GM10847 (cell line): ENCODE data around the gene EPDR1.

ENCODE experiments used
- POLR2A ChIP-seq: IDR thresholded peaks from 2 replicates; pipeline ENCODE4 v1.6.1; 2011; ENCODE audit not compliant: insufficient read length; ENCODE audit errors: extremely low read depth

EPDR1 gene

DNA sequence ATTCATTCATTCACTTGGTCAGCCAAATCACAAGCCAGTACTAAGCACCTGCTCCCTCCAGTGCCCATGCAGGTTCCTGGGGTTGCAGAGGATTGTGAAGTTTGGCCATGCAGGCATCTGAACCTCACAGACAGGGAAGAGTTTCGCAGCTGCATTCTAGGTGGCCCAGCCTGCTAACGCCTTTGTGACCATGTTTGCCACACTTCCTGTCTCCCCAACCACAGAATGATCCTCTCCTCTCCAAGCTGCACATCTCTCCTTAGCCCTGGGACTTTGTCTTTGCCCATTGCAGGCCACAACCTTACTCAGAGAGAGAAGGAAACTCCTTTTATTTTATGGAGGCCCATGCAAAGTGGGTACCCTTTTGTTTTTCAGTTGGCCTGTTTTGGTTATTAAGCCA is 31.8 kb downstream of the EPDR1 start:
- no peak for TF ChIP-seq POLR2A

DNA sequence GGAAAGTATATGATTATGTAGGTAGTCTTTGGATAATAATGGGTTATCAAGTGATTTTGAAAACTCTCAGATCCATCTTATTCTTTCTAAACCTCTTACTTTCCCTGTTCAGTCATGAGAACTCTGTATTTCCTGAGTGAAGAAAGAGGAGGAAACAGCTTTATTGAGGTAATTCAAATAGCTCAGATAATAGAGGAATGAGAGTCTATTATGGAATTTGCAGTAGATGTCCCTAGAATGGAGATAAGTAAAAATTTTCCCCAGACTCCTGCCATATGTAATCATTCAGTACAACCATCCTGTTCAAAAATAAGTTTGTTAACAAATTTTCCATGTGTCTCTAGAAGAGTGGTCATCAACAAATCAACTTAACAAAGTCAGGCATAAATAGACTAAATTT is 36.4 kb downstream of the EPDR1 start:
- TF ChIP-seq POLR2A, result no peak

DNA sequence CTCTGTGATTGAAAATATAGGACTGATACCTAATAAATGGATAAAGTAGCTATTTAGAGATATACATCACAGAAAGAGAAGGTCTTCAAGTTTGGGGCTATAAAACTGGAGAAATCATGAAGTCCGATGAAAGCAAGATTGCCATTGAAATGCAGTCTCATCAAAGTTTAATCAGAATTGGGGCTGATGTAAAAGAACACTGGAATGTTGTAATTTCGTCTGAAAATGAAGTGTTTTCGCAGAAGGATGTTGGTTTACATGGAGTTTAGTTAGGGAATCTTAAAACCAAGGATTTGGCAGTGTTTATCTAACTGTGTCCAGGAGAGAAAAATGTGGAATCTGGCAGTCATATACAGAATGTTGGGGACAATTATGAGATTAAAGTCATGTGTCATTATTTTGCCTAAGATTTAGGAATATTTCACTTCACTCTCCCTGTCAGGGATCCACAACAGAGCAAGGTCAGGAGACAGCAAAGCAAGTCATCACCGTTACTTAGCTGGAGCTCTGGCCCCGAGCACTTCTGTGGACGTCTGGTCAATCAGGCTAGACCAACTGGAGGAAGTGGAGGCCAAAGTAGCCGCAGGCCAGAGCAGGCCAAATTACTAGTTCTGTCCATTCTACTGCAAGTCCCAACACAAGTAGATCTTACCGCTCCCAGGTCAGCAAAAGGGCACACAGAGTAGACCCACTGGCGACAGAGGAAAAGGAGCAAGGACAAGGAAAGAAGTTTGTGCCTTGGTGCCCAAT is 37.0 kb downstream of the EPDR1 start:
- no peak for TF ChIP-seq POLR2A

DNA sequence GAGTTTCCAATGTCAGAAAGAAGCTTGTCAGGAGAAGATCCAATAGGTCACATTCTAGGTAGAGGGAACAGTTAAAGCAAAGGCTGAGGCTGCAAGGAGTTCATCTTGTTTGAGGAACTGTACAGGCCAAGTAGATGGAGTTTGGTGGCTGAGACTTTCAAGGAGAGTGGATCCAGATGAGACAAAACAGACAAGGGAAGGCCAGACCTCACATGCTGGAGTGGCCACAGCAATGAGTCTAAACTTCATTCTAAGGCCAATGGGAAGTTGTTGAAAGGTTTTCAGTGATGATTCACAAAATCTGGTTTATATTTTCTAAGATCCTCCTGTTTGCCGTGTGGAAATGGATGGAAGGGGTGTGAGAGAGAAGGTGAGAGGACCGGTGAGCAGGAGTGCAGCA is 40.0 kb downstream of the EPDR1 start:
- TF ChIP-seq POLR2A, result no peak

DNA sequence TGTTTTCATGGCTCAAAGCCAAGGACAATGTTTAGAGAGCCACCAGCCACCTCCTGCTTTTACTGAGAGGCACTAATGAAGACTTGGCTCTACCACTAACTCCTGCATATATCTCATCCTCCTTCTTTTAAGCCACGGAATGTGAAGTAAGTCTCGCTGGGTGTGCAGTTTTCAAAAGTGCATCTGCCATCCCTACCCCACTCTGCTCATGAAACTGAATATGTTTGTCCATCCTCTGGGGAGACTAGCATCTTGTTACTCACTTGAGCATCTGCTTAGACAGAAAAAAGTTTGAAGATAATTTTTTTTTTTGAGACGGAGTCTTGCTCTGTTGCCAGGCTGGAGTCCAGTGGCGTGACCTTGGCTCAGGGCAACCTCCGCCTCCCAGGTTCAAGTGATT is 40.8 kb downstream of the EPDR1 start:
- TF ChIP-seq POLR2A, result no peak

DNA sequence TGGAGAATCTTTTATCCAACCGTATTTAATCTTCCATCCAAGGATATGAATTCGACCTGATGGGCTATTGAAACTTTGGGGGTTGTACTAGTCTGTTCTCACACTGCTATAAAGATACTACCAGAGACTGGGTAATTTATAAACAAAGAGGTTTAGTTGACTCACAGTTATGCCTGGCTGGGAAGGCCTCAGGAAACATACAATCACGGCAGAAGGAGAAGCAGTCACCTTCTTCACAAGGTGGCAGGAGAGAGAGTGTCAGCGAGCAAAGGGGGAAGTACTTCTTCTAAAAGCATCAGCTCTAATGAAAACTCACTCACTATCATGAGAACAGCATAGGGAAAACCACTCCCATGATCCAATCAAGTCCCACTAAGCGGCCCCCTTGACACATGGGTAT is 43.8 kb downstream of the EPDR1 start:
- TF ChIP-seq POLR2A, result no peak

DNA sequence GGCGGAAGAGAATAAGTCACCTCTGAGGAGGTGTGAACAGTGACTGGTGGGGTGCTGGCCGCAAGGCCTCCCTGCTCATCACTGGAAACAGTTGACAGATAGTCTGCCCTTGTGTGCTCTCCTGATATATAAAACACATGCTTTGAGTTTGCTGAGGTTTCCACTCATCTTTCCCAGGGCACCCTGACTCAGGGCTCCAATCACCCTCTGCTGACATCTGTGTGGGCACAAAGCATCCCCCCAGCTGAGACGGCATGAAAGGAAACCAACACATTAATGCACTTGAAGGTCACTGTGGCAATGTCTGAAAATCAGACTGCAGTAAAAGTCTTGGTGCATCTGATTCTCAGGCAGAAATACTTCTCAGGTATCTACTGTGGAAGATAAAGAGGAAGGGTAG is 49.8 kb downstream of the EPDR1 start:
- TF ChIP-seq POLR2A, result no peak

DNA sequence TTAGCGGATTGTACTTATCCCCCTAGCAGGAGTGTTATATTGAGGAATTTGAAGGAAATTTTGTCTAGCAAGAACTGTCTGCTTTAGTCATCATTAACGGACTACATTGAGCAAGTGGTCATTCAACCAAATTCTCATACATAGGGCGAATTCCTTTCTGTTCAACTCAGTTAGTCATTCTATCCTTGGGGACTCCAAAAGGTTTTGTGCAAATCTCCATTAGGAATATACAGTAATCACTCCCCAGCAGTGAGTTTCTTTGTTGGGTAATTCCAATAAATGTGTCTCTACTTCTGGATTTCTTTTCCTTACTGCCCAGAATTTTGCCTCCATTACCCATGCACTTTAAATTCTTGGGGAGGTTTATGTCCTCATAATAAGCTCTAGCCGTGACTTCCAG is 51.1 kb downstream of the EPDR1 start:
- no peak for TF ChIP-seq POLR2A

DNA sequence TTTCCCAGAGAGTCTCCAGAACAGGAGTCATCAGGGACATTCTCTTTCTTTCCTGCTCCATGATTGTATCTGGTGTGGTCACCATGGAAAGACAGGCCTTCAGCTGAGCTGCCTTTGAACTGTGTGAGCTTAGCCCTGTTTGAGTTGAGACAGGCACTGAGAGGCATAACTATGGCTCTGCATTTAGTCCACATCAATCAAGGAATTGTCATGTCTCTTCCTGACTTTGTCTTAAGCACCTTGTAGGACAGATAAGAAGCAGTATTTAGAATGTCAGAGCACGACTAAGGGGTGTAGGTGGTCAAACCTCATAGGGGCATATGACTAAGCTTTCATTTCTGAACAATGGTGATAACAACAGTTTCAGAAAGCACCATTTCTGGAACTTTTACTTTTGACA is 53.5 kb downstream of the EPDR1 start:
- no peak for TF ChIP-seq POLR2A

DNA sequence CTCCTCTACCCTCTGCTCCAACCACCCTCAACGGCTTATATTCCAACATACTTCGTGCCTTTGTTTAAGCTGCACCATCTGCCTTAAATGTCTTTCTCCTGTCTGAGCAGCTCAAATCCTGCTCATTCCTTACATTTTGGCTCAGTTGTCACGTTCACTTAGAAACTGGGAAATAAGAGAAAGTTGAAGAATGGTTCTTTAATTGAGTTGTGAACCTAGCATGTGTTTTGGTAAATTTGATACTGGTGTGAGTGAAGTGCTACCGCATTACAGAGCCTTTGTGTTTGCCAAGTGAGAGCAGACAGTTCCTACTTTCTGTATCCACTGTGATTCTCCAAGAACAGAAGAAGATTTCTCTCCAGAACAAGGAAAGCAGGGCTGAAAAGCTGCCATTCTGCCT is 54.3 kb downstream of the EPDR1 start:
- no peak for TF ChIP-seq POLR2A

DNA sequence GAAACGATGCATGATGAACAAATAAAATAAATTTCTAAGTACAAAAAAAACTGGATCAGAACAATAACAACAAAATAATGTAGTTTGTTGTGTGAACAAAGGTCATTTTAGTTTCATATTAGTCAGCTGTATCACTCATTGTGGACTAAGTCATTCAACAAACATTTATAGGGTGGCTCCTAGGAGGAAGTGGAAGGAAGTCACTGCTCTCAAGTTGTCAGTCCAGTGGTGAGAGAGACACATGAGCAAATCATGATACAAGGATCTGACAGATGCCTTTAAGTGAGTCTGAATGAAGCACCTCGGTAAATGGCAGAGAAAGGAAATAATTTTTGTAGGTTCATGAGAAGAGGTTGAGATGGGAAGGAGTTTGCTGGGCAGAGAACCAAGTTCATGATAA is 56.8 kb downstream of the EPDR1 start:
- TF ChIP-seq POLR2A, result no peak

DNA sequence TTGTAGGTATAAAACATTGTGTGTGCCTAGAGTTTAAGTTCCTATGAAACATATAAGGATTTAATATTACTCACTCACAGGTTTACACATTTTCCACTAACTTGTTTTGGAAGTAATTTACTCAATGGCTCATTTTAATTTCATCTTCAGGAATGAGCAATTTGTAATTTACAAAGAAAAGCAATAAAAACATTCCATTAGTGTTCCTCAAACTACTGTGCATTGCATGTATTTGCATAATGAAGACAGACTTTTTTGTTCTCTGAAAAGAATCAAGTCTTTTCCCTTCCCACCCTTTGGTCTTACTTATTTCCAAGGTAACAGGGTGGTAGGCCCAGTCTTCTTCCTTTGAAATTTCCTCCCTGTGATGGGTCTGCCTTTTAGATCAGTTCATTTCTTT is 61.2 kb downstream of the EPDR1 start:
- TF ChIP-seq POLR2A, result no peak

DNA sequence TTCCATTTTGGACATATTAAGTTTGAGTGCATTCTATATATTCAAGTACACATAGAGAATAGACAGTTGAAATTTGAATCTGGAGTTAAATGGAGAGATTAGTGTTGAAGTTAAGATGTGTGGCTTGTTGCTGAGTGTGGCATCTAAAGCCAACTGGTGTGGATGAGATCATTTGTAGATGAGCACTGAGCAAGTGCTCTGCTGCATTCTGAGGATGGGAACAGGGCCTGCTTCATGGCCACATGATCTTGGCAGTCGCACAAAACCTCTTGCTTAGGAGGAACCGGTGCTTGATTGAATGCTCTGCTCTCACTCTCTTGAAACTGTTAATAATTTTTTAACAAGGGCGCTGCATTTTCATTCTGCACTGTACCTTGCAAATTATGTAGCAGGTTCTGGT is 62.0 kb downstream of the EPDR1 start:
- TF ChIP-seq POLR2A, result no peak

DNA sequence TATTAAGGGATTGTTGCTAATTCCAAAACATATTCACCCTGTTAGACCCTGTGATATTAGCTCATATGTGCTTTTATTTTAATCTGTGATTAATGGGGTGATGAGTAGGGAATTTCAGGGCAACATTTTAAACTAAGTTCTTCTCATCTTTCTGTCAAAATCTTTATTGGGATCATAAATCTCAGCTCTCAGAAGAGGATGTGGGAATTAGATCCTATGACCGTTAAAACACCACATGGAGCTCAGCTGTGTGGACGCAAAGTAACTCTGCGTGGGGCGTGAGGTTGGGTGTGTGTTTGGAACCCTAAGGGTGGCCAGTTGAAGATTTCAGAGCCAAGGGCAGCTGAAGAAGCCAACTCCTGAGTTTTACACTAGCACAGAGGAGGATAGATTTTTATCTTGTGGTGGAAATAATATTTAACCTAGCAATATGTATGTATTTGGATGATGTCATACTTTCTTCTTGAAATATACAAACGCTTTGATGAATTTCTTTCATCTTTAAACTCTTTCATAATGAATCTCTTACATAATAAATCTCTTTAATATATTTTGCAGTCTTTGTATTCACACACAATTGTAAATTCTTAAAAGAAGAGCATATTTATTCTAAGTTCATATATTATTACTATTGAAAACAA is 64.4 kb downstream of the EPDR1 start:
- TF ChIP-seq POLR2A, result no peak

DNA sequence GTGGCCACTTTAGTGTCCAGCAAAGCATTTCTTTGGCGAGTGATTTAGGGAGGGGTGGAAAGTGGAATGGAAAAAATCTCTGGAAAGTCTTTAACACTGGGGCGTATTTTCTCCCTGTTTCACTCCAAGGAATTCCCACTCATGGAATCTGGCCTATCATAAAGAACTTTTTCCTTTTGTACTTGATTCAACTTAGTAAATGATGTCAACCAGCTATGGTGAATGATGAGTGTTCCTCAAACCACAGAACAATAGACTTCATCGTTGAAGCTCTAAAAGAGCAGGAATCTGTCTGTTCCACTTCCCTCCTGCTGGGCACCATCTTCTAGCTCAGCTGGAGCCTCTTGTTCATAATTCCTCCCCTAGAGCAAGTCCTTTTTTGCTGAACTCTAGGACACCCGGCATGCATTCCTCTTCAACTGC is 66.5 kb downstream of the EPDR1 start:
- no peak for TF ChIP-seq POLR2A

DNA sequence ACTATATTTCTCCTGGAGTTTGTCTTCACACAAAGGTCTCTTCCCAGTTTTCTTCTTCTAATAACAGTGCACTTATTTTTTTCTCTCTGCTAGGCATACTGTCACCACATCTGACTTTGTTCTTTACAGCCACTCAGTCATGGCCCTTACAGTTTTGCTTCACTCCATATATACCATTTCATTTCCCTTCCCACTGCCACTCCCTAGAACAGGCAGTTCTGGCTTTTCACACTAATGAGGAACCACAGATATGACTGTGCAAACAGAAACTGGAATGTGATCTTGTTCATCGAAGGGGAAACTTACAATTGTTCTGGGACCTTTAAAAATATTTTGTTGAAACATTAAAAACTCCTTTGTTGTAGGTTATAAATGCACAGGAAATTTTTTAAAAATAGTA is 67.3 kb downstream of the EPDR1 start:
- TF ChIP-seq POLR2A, result no peak
